Neural cell (in vitro differentiated cells): ENCODE measurements around the gene ZNF500. TPM values are rescaled to one million over a fixed set of nuclear protein-coding genes. Genes with fewer than 3 reads are reported as not detected.
"Not testable (repeated sequence)": the region's sequence is repeated elsewhere in the genome, so short reads cannot be mapped to it uniquely, and the experiment has no call there.

Experiments used
- H2AFZ ChIP-seq: fragments of 200-600, 300-800 bp; sonication (generic), shearing (Covaris generic); 2 replicates; pipeline ENCODE4 v1.6.0; 2014; ENCODE audit warnings: low read depth, mild to moderate bottlenecking, antibody characterized with exemption, low read length, moderate library complexity
- H3F3A ChIP-seq: fragments of 200-600 bp; shearing (Covaris generic); 2 replicates; pipeline ENCODE4 v1.6.1; 2016; ENCODE audit warnings: mild to moderate bottlenecking, moderate library complexity, mixed read lengths, antibody characterized with exemption, low read length; ENCODE audit not compliant: insufficient read depth, poor library complexity, severe bottlenecking
- H3K27ac ChIP-seq: fragments of 200-600, 300-800 bp; sonication (generic), shearing (Covaris generic); 2 replicates; pipeline ENCODE4 v1.5.1; 2014; ENCODE audit warnings: mild to moderate bottlenecking, low read length, moderate library complexity
- H3K27me3 ChIP-seq: fragments of 300-800, 200-600 bp; sonication (generic), shearing (Covaris generic); 2 replicates; pipeline ENCODE4 v1.6.0; 2014; ENCODE audit warnings: mild to moderate bottlenecking, low read depth, low read length, moderate library complexity; ENCODE audit not compliant: insufficient read depth
- H3K36me3 ChIP-seq: fragments of 300-800, 200-600 bp; sonication (generic), shearing (Covaris generic); 2 replicates; pipeline ENCODE4 v1.5.1; 2014; ENCODE audit warnings: mild to moderate bottlenecking, antibody characterized with exemption, low read length, moderate library complexity; ENCODE audit not compliant: insufficient read depth
- H3K4me2 ChIP-seq: fragments of 300-800, 200-600 bp; sonication (generic), shearing (Covaris generic); 2 replicates; pipeline ENCODE4 v1.6.0; 2014; ENCODE audit warnings: mild to moderate bottlenecking, low read length
- H3K4me3 ChIP-seq: fragments of 300-800, 200-600 bp; sonication (generic), shearing (Covaris generic); 2 replicates; pipeline ENCODE4 v1.5.1; 2014; ENCODE audit warnings: mild to moderate bottlenecking, low read length, moderate library complexity
- H3K79me2 ChIP-seq: fragments of 200-600 bp; shearing (Covaris generic); replicated peaks from 2 replicates; pipeline ENCODE4 v1.6.0; 2014; ENCODE audit warnings: mild to moderate bottlenecking, low read length, moderate library complexity; ENCODE audit not compliant: insufficient read depth
- H3K9ac ChIP-seq: fragments of 300-800, 200-600 bp; sonication (generic), shearing (Covaris generic); 2 replicates; pipeline ENCODE4 v1.6.1; 2016; ENCODE audit warnings: mild to moderate bottlenecking, low read length, mixed read lengths
- H3K9me2 ChIP-seq: fragments of 200-600 bp; shearing (Covaris generic); 2 replicates; pipeline ENCODE4 v1.6.1; 2016; ENCODE audit warnings: mild to moderate bottlenecking, low read length, mixed read lengths; ENCODE audit not compliant: insufficient read depth
- H3K9me3 ChIP-seq: fragments of 200-600, 300-800 bp; sonication (generic), shearing (Covaris generic); 2 replicates; pipeline ENCODE4 v1.6.1; 2016; ENCODE audit warnings: mild to moderate bottlenecking, mixed run types, low read length, moderate library complexity, mixed read lengths
- H4K20me1 ChIP-seq: fragments of 200-600 bp; shearing (Covaris generic); 2 replicates; pipeline ENCODE4 v1.6.1; 2016; ENCODE audit warnings: mild to moderate bottlenecking, mixed run types; ENCODE audit not compliant: insufficient read depth
- CTCF ChIP-seq: fragments of 450-650 bp; IDR thresholded peaks from 2 replicates; pipeline ENCODE4 v1.5.1; 2014; ENCODE audit warnings: antibody characterized with exemption, mild to moderate bottlenecking, moderate library complexity; ENCODE audit not compliant: poor library complexity, severe bottlenecking
- EP300 ChIP-seq: fragments of 450-650 bp; conservative IDR thresholded peaks from 2 replicates; pipeline ENCODE4 v1.6.1; 2014; ENCODE audit warnings: antibody characterized with exemption, mild to moderate bottlenecking, moderate library complexity; ENCODE audit not compliant: poor library complexity, severe bottlenecking
- EZH2 ChIP-seq: fragments of 200-600, 300-800 bp; shearing (Covaris generic), sonication (generic); IDR thresholded peaks from 2 replicates; pipeline ENCODE4 v1.6.1; 2014; ENCODE audit warnings: antibody characterized with exemption, low read length, borderline replicate concordance, mild to moderate bottlenecking; ENCODE audit not compliant: insufficient read depth, poor library complexity, severe bottlenecking
- MXI1 ChIP-seq: fragments of 450-650 bp; conservative IDR thresholded peaks from 2 replicates; pipeline ENCODE4 v1.6.1; 2014; ENCODE audit warnings: antibody characterized with exemption, mild to moderate bottlenecking; ENCODE audit not compliant: poor library complexity, severe bottlenecking
- POLR2AphosphoS5 ChIP-seq: IDR thresholded peaks from 2 replicates; pipeline ENCODE4 v1.6.1; 2012
- RAD21 ChIP-seq: fragments of 450-650 bp; conservative IDR thresholded peaks from 2 replicates; pipeline ENCODE4 v1.6.1; 2014; ENCODE audit warnings: antibody characterized with exemption, mild to moderate bottlenecking, moderate library complexity
- REST ChIP-seq: IDR thresholded peaks from 2 replicates; pipeline ENCODE4 v1.6.1; 2012; ENCODE audit warnings: borderline replicate concordance
- SMC3 ChIP-seq: fragments of 450-650 bp; conservative IDR thresholded peaks from 2 replicates; pipeline ENCODE4 v1.6.1; 2014; ENCODE audit warnings: antibody characterized with exemption, mild to moderate bottlenecking, moderate library complexity; ENCODE audit not compliant: poor library complexity
- TAF1 ChIP-seq: IDR thresholded peaks from 2 replicates; pipeline ENCODE4 v1.6.1; 2012; ENCODE audit warnings: low read depth
- polyA plus RNA-seq: library from polyadenylated mRNA; depleted of rRNA; stranded (reverse); fragments of >200 nt; gene quantifications from 2 replicates; pipeline ENCODE4 v1.2.3, GENCODE V29; 2014

Gene ZNF500
- polyA plus RNA-seq, 1 donor from 2014 or later: 16.0 TPM

DNA sequence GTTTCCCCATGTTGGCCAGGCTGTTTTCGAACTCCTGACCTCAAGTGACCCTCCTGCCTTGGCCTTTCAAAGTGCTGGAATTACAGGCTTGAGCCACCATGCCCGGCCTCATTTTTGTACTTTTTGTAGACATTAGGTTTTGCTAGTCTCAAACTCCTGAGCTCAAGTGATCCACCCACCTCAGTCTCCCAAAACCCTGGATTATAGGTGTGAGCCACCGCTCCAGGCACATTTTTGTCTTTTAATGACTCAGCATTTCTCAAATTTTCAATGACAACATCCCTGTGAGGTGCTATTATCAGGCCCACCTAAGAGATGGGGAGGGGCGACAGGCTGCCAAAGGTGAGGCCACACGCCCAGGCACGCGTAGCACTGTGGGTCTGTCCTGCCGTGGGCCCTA lies 20.1 kb upstream of the ZNF500 start:
- H3K9me2 ChIP-seq: no peaks in the 10 kb centered on the region
- no peaks in the 10 kb centered on the region for H3F3A ChIP-seq
- no peak overlapping the region for H2AFZ ChIP-seq
- no peak overlapping the region for H3K4me3 ChIP-seq
- H3K27me3 ChIP-seq: no peaks in the 10 kb centered on the region
- no peak overlapping the region for H3K27ac ChIP-seq
- no peaks in the 10 kb centered on the region for H3K9me3 ChIP-seq
- H3K9ac ChIP-seq: no peak overlapping the region
- no peaks in the 10 kb centered on the region for H4K20me1 ChIP-seq
- no peak overlapping the region for H3K4me2 ChIP-seq
- no peaks in the 10 kb centered on the region for H3K36me3 ChIP-seq
- TF ChIP-seq EZH2 (no peak), EP300 (no peak), POLR2AphosphoS5 (no peak), CTCF (no peak), SMC3 (no peak)
- no peaks in the 10 kb centered on the region for H3K79me2 ChIP-seq

- no peaks in the 10 kb centered on the region for H3K36me3 ChIP-seq
- no peaks in the 10 kb centered on the region for H3K27me3 ChIP-seq
- no peak overlapping the region for H3K4me2 ChIP-seq
- no peak overlapping the region for H2AFZ ChIP-seq
- no peaks in the 10 kb centered on the region for H3K9me3 ChIP-seq
- H3K4me3 ChIP-seq: no peak overlapping the region
- H3K9ac ChIP-seq: no peak overlapping the region
- no peak overlapping the region for H3K27ac ChIP-seq
- no peaks in the 10 kb centered on the region for H3F3A ChIP-seq
- no peaks in the 10 kb centered on the region for H4K20me1 ChIP-seq
- no peaks in the 10 kb centered on the region for H3K9me2 ChIP-seq
- H3K79me2 ChIP-seq: no peaks in the 10 kb centered on the region
- TF ChIP-seq SMC3: no peak
- no peak for TF ChIP-seq RAD21
Observed at GRCh38 chr16:4785758-4786433, 18.9 kb upstream of the ZNF500 start.

DNA sequence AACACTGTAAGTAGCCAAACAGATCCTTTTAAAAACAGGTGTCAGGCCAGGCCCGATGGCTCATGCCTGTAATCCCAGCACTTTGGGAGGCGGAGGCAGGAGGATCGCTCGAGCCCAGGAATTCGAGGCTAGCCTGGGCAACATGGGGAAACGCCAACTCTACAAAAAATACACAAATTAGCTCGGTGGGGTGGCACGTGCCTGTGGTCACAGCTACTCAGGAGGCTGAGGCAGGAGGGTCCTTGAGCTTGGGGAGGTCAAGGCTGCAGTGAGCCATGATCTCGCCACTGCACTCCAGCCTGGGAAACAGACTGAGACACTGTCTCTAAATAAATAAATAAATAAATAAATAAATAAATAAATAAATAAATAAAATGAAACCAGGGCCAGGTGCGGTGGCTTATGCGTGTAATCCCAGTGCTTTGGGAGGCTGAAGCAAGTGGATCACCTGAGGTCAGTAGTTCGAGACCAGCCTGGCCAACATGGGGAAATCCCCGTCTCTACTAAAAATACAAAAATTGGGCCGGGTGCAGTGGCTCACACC lies 17.6 kb upstream of the ZNF500 start:
- H3K79me2 ChIP-seq, H2AFZ ChIP-seq, H3K27ac ChIP-seq, H3K4me3 ChIP-seq, H3F3A ChIP-seq, H3K9me2 ChIP-seq, H3K9me3 ChIP-seq, H3K4me2 ChIP-seq, H3K36me3 ChIP-seq, H4K20me1 ChIP-seq, H3K27me3 ChIP-seq, H3K9ac ChIP-seq: not testable (repeated sequence)

- no peak overlapping the region for H3K4me2 ChIP-seq
- no peaks in the 10 kb centered on the region for H4K20me1 ChIP-seq
- no peaks in the 10 kb centered on the region for H3K9me2 ChIP-seq
- no peaks in the 10 kb centered on the region for H3F3A ChIP-seq
- no peaks in the 10 kb centered on the region for H3K9me3 ChIP-seq
- no peak overlapping the region for H2AFZ ChIP-seq
- H3K4me3 ChIP-seq: no peak overlapping the region
- no peak overlapping the region for H3K27ac ChIP-seq
- H3K79me2 ChIP-seq: no peaks in the 10 kb centered on the region
- H3K36me3 ChIP-seq: no peaks in the 10 kb centered on the region
- TF ChIP-seq SMC3 (no peak), MXI1 (no peak), CTCF (no peak), REST (no peak), POLR2AphosphoS5 (no peak), RAD21 (no peak), EZH2 (no peak), EP300 (no peak), TAF1 (no peak)
- H3K9ac ChIP-seq: no peak overlapping the region
- H3K27me3 ChIP-seq: no peaks in the 10 kb centered on the region
Observed at GRCh38 chr16:4783951-4784336, 17.0 kb upstream of the ZNF500 start.
